Inflammatory macrophage treated with lipopolysaccharide for 1 hour (primary cell): Measurements from ENCODE around the gene SELENON.

Experiments used
- DNase-seq, 2 donors: peaks; one replicate each; pipeline ENCODE4 v3.0.0-alpha.2; 2020 to 2022

The SELENON gene

DNA sequence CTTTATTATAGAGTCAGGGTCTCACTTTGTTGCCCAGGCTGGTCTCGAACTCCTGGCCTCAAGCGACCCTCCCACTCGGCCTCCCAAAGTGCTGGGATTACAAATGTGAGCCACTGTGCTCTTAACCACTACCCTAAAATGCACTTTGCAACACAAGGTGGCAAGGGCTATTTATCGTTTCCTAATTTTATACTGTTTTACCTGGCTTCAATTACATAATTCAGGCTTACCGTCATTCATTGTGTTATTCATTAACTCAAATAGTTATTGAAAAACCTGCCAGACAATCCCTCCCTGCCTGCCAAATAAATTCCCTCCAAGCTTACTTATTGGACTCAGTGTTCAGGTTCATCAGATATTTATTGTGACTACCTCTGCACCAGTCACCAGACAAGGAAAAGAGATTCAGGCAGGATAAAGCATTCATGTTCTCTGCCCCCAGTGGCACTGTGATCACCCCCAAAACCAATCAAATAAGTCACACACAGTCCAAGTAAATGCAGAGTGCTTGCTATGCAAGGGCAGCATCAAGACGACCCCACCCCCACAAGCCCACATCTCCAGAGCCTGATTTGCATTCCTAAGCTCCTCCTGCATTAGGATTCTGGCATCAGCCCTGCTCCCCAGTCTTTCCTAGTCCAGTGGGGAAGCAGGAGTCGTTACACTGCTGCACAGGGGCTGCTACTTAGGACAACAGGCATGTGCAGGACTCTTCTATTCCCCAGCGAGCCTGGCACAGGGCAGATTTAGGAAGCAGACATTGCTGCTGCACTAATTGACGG is 67.4 kb downstream of the SELENON start:
- no peak for DNase-seq
